Kidney (tissue), 14 donors: ENCODE data around the gene LRRK1. TPM values are rescaled to one million over a fixed set of nuclear protein-coding genes. Genes with fewer than 3 reads are reported as not detected.
A peak's percentile ranks its signal among the peaks of the same experiment; 100 is the strongest.

Source experiments
- DNase-seq, 5 donors: peaks; one replicate each; pipeline ENCODE4 v3.0.0-alpha.2; 2013 to 2020
- FAIRE-seq: peaks from 2 replicates; lab custom pipeline; 2012; peaks lifted over from hg19 to GRCh38; lab: Jason Lieb, UNC
- H3K27ac ChIP-seq, 2 donors: one replicate each; pipeline ENCODE4 v1.7.0; 2013; ENCODE audit warnings: low read depth in 2 of 2, low read length in 2 of 2, inconsistent platforms in 1 of 2
- H3K27me3 ChIP-seq: one replicate; pipeline ENCODE4 v1.7.1; 2013; ENCODE audit warnings: low read length, inconsistent platforms; ENCODE audit not compliant: control insufficient read depth, insufficient read depth
- H3K36me3 ChIP-seq, 3 donors: one replicate each; pipeline versions ENCODE4 v1.7.0 to v1.7.1; 2013; ENCODE audit warnings: low read length in 3 of 3, control low read depth in 1 of 3, inconsistent platforms in 1 of 3; ENCODE audit not compliant: insufficient read depth in 3 of 3, control insufficient read depth in 2 of 3
- H3K4me1 ChIP-seq, 3 donors: one replicate each; pipeline versions ENCODE4 v1.7.0 to v1.7.1; 2013; ENCODE audit warnings: low read length in 3 of 3, inconsistent platforms in 1 of 3, low read depth in 1 of 3; ENCODE audit not compliant: control insufficient read depth in 2 of 3, insufficient read depth in 2 of 3
- H3K4me3 ChIP-seq, 3 donors: one replicate each; pipeline versions ENCODE4 v1.7.0 to v1.8.1; 2013; ENCODE audit warnings: low read length in 3 of 3, control low read depth in 1 of 3, inconsistent platforms in 1 of 3
- H3K9ac ChIP-seq, 3 donors: one replicate each; pipeline versions ENCODE4 v1.7.0 to v1.7.1; 2013; ENCODE audit warnings: low read length in 3 of 3, control low read depth in 1 of 3, inconsistent platforms in 1 of 3
- H3K9me3 ChIP-seq, 3 donors: one replicate each; pipeline versions ENCODE4 v1.7.0 to v1.7.1; 2013; ENCODE audit warnings: low read length in 3 of 3, control low read depth in 1 of 3, inconsistent platforms in 1 of 3; ENCODE audit not compliant: control insufficient read depth in 2 of 3, insufficient read depth in 1 of 3
- intact Hi-C: fragments of 100-400 bp; cut with DNase I; formaldehyde crosslinking; loops from one replicate; pipeline ENCODE4 v1.11.1; 2022
- polyA plus RNA-seq: library from polyadenylated mRNA; stranded (reverse); fragments of 350-450 nt; fragmentation: Illumina TruSeq; extraction: RNeasy Lipid Tissue Mini Kit (QIAGEN cat#74804); gene quantifications from one replicate; pipeline ENCODE4 v1.2.3, GENCODE V29; 2014; ENCODE audit warnings: low read depth, low replicate concordance; ENCODE audit not compliant: insufficient read depth
- total RNA-seq: library from RNA; stranded (reverse); fragmentation: NEBNext Ultra II Directional; extraction: Animal tissue kit (Norgen Biotek cat#: 25700); gene quantifications from one replicate; pipeline ENCODE4 v1.2.1, GENCODE V29; 2021
- TF ChIP-seq, protein P1 (sequence below): IDR thresholded peaks from 3 replicates; pipeline ENCODE4 v1.5.1; 2012; ENCODE audit warnings: mild to moderate bottlenecking, moderate library complexity, borderline replicate concordance; ENCODE audit not compliant: insufficient read depth; ENCODE audit errors: extremely low read depth
- donor health status: control.
- donor health status: control.
- donor health status: control.
- donor health status: control.
- donor health status: control.
- donor health status: DM: yes; HTN: yes; CAD: no.
- donor health status: Normal renal cell carcinoma (clear cell type).

The LRRK1 gene
- total and polyA plus RNA-seq, 2 donors from 2014 or later, result 1.1 to 24.9 TPM

DNA sequence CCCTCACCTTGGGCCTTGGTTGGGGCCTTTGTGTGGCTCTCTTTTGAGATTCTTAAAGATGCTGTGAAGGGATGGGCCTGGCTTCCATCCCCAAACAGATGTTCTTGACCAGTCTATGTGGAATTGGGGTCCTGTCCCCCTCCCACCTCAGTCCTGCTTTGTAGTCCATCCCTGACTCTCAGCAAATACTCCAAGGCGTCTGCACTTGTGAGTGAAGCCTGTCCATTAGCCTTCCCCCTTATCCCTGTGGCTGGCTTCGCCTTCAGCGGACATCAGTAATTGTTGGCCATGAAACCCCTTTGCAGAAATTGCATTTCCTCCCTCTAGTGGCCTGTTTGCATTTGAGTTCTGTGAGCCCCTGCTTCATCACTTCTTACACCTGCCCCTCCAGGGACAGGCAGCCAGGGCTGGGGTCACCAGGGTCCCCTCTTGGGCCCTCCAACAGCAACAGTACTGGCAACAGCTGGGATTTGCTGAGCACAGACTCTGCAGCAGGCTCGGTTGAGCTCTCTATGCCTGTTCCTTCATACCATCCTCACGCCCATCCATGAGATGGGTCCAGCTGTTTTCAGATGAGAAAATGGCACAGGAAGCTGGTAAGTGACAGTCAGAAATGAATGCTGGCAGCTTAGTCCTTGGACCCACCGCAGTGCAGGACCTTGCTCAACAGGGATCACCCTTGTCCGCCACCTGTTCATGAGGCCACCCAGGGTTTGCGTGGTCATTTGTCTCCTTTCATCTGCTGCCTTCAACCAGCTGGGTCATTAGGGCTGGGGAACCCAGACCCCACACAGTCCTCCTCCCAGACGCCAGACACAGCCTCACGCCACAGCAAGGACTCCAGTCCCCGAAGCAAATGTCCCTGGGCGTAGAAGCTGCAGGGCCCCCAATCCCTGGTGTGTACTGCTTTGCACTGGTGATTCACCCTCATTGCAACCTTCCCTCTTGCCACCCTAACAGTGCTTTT lies 8.9 kb upstream of the LRRK1 start:
- H3K9ac ChIP-seq, result no peak overlapping the region
- H3K27ac ChIP-seq, result no peak overlapping the region
- no peaks in the 10 kb centered on the region for H3K27me3 ChIP-seq
- H3K36me3 ChIP-seq, result no peaks in the 10 kb centered on the region
- intact Hi-C loops, result no loop called here
- peak in 3 of 5 donors; percentile 25 to 40 (median 29) for DNase-seq
- no peaks in the 10 kb centered on the region for H3K4me1 ChIP-seq
- FAIRE-seq, result no peak
- H3K9me3 ChIP-seq, result no peaks in the 10 kb centered on the region
- TF ChIP-seq, protein P1, sequence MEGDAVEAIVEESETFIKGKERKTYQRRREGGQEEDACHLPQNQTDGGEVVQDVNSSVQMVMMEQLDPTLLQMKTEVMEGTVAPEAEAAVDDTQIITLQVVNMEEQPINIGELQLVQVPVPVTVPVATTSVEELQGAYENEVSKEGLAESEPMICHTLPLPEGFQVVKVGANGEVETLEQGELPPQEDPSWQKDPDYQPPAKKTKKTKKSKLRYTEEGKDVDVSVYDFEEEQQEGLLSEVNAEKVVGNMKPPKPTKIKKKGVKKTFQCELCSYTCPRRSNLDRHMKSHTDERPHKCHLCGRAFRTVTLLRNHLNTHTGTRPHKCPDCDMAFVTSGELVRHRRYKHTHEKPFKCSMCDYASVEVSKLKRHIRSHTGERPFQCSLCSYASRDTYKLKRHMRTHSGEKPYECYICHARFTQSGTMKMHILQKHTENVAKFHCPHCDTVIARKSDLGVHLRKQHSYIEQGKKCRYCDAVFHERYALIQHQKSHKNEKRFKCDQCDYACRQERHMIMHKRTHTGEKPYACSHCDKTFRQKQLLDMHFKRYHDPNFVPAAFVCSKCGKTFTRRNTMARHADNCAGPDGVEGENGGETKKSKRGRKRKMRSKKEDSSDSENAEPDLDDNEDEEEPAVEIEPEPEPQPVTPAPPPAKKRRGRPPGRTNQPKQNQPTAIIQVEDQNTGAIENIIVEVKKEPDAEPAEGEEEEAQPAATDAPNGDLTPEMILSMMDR, result no peak
- H3K4me3 ChIP-seq, result no peak overlapping the region

- no peak overlapping the region for H3K27ac ChIP-seq
- peak in 2 of 5 donors; percentile 2 to 5 for DNase-seq
- TF ChIP-seq, protein P1, result no peak
- H3K36me3 ChIP-seq, result no peaks in the 10 kb centered on the region
- no peak overlapping the region for H3K4me3 ChIP-seq
- no peak overlapping the region for H3K9ac ChIP-seq
- H3K9me3 ChIP-seq, result no peaks in the 10 kb centered on the region
- no peak for FAIRE-seq
- intact Hi-C loops, result no loop called here
- no peaks in the 10 kb centered on the region for H3K4me1 ChIP-seq
- H3K27me3 ChIP-seq, result no peaks in the 10 kb centered on the region
Measured at GRCh38 chr15:100911086-100911485, 8.1 kb upstream of the LRRK1 start.

DNA sequence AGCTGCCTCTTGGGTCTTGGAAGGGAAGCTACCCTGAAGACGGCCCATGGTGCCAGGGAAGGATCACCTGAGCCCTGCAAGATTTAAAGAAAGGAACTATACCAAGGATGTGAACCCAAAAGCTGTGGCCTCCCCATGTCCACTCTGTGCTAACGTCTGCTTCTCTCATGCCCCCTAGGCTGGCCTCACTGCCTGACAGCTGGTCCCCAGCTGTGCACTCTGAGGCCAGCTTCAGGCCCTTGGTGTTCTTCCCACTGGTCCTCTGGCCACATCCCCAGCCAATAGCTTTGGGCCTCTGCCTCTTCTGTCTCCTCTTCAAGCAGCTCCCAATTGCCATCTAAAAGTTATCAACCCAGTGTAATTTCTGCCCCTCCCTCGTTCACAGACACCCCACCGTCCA lies 5.2 kb upstream of the LRRK1 start:
- DNase-seq (peak in 2 of 5 donors; percentile 35 to 67), FAIRE-seq (no peak)
- no peak overlapping the region for H3K27ac ChIP-seq
- no peaks in the 10 kb centered on the region for H3K4me1 ChIP-seq
- peaks cover 4% of the 10 kb centered on the region for H3K27me3 ChIP-seq
- H3K9ac ChIP-seq, result no peak overlapping the region
- H3K9me3 ChIP-seq, result no peaks in the 10 kb centered on the region
- intact Hi-C loops, result no loop called here
- H3K36me3 ChIP-seq, result no peaks in the 10 kb centered on the region
- no peak overlapping the region for H3K4me3 ChIP-seq
- TF ChIP-seq, protein P1, result no peak
